GM18907 (cell line): ENCODE results near the gene SMARCA2.

Experiments used
- ATAC-seq: cut with Tn5 transposase; IDR thresholded peaks from one replicate; pipeline ENCODE4 v1.9.1; 2021; ENCODE audit warnings: mild to moderate bottlenecking, moderate library complexity; ENCODE audit not compliant: unreplicated experiment

Gene SMARCA2

DNA sequence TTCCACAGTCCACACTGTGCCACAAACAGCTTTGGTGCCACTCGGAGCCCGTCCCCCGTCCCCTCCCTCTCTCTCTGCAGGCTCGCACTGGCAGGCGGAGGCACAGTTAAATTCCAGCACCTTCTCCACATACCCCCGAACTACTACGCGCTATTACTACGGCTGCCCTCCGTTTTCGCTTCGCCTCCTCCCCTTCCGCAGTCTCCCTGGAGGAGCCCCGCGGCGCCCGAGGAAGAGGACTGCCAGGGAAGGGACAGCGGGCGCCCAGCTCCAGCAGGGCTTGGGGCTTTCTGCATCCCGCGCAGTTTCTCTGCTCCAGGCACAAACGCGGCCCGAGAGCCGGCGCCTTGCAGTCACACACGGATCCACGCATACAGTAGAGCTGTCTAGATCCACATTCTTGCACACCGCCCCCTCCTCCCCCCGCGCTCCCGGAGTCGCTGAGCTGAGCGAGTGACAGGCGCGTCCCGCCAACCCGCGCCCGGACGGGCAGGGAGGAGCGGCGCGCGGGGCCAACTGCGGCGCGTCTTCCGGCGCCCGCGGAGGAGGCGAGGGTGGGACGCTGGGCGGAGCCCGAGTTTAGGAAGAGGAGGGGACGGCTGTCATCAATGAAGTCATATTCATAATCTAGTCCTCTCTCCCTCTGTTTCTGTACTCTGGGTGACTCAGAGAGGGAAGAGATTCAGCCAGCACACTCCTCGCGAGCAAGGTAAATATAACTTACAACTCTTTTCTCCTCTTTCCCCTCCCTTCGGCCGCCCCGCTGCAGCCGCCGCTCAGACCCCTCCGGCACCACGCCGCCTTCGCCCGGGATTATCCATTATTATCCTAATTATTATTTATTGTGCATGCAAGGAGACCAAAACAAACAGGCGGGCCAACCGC is at the start of gene SMARCA2:
SMARCA2 (plus strand) TSS at position 652 of the 885 bp plus-strand sequence. CDS start 13,676 bp downstream, outside the sequence.
- ATAC-seq: peak; percentile 84

DNA sequence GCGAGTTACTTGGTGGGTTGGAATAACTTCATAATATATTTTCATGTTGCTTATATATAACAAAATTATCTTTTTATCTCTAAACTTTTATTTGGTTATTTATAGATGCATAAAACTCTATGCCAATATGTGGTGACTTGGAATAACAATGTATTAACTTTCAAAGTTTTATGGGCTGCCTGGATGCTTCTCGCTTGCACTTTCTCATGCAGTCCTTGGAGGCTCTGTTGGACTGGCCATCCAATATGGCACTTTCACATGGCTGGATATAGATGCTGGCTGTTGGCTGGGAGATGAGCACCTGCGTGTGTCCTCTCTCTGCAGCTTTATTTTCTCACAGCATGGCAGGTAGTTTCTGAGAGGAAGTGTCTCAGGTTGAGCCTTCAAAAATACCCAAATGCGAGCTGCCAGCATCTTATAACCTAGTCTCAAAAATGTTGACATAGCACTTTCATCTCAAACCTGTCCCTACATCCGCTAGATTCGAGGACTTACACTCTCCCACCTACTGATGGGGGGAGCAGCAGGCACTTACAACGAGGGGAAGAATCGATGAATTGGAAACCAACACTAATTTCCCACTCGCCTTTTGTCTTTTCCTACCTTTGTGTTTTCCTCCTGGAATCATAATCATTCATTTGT is 48.3 kb upstream of the SMARCA2 start:
- ATAC-seq: no peak

DNA sequence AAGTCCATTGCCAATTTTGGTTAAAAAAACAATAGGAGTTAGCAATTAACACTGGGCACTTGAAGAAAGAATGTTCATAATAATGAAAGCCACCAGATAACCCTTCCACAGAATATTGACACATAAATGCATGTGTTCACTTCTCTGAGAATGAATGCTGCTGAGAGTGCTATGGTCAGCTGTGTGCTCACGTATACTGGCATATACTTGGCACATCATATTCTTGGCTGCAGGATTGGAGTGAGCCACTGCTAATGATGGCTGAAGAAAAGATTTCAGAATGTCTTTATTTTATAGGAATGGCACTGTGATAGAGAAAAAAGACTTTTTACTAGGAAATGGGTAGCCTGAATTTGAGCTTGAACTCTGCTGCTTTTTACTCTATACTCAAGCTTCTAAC is 46.0 kb upstream of the SMARCA2 start:
- ATAC-seq: no peak

DNA sequence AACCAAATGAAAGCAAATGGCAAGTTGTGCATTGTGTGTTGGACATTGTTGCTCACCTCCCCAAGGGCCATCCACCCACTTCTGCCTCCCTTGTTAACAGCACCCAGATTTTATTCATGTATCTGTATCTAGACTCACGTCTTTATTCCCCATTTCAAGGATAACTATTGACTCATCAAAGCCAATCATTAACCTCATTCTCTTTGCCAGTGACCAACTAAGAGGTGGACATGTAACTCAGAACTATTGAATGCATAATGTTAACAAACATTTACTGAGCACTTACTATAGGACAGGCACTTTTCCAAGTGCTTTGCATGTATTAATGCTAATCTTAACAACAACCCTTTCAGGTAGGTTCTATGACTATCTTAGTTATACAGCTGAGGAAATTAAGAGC is 45.2 kb upstream of the SMARCA2 start:
- no peak for ATAC-seq

- ATAC-seq: no peak
Measured at GRCh38 chr9:1972672-1973071, 42.5 kb upstream of the SMARCA2 start.

GRCh38 chr9:1977026-1977425 is 38.1 kb upstream of the SMARCA2 start:
- no peak for ATAC-seq

DNA sequence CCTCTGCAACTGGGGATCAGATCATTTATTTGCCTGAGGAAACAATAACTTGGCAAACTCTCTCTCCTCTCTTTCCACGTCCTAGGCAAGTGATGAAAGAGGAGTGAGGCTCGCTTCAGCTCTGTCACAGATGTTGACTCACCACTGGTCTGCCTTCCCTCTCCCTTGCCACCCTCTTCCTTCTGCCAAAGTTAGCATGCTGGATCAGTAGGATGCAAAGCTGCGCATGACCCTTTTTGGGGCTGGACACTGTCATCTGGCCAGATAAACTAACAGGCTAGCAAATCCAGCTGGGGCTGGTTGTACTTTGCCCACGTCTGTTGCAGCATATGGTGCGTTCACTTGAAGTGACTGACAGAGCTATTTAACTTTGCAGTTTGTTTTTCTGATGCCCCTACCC is 36.2 kb upstream of the SMARCA2 start:
- ATAC-seq: no peak

DNA sequence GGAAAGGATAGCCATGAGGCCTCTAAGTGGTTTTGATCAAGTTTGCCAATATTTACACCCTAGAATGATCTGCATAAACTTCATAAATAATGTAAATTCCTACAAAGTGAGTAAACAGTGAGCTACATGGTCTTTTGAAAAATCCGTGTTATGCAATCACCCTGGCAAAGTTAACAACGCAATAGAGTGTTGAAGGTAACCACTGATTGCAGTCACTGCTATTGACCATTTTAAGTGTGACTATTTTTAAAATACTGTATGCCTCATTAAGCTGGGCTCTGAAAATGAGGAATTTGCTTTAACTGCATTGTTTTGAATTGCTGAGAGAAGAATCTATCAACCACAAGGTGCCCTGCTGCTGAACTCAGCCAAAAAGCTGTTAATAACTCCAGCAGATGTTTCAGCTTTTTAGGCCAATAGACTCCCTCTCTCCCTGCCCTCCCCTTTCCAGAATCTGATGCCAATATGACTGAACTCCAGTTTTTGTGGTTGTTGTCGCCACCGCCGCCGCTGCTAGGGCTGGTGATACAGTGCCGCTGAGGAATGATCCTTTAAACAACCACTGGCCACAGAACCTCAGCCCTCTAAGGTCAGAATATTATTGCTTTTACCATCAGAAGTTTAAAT is 35.3 kb upstream of the SMARCA2 start:
- ATAC-seq: no peak

DNA sequence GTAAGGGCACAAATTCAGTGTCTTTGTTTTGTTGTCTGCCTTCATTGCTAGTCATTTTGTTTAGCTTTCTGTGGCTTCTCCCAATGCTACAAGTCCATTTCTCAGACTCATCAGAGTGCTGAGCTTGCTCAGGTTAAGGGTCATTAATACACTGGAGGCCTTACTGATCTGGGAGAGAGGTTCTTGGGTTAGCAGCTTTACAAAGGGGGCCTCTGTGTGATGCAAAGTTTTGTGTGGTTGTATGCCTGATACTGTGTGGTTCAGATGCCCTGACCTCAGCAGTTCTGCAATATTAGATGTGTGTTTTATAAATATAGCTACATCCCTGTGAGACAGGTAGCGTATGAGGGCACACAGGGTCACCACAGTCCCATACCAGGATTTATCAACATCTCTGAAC is 34.8 kb upstream of the SMARCA2 start:
- no peak for ATAC-seq

DNA sequence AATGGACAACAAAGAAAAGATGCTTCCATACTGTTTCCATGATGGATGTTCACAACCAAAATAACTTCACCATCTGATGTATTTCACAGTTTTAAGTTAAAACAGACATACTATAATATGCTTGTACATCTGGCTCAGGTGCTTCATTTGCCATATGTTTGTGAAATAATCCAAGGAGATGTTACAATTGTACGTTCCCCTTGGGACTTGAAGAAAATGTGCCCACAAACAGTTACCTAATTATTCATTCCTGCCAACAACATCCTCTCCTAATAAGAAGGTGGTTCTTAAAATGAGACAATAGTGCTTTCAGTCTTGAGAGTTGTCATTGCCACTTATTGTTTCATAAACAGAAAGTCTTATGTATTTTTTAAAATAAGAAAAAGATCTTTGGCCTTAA is 33.1 kb upstream of the SMARCA2 start:
- ATAC-seq: no peak

- ATAC-seq: no peak
Measured at GRCh38 chr9:1986341-1986740, 28.8 kb upstream of the SMARCA2 start.

DNA sequence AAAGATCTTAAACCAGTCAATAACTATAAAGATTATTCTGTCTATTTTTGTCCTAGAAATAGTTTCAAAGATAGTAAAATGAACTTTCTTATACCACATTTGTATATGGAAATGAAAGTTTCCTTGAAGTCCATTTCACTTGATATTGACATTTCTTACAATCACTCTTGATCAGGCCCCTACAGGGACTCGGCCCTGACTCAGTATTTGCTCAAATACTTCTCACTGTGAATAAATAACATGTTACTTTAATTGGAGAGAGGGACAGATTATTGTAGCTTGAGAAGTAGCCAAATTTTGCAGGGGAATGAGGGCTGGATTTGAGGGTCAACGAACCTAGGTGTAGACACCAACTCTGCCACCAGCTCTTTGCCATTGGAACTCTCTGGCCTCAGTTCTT is 25.6 kb upstream of the SMARCA2 start:
- no peak for ATAC-seq

DNA sequence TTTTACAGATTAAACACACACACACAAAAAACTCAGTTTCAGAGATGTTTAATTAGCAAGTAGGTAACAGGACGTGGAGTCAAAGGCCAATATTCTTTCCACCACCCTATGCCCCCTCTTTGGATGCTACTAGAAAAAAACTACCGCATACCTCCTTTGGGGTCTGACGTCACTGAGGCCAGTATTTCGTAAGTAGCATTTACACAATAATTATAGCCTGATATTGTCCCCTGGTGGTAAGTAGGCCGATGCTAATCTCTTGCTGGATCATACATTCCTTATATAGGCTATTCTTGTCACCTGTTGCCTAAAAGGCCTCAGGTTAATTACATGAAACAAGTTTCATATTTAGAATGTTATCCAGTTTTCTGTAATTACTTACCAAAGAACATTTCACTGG is 21.0 kb upstream of the SMARCA2 start:
- ATAC-seq: no peak

DNA sequence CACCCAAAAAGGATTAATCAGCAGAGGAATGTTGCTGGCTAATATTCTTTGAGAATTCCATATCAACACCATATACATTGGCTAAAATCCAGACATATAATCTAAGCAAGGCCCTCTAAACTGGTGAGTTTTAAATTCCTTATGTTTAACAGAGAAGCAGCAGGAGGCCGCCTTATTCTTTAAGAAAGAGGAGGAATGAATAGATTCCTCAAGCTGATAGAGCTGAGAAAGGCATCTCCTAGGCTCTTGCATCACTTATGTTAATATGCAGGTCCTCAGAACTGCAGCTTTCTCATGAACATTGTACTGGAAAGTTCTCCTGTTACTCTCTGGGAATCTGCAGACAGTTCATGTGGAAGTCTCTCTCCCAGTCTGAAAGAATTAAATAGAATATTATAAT is 20.1 kb upstream of the SMARCA2 start:
- no peak for ATAC-seq

DNA sequence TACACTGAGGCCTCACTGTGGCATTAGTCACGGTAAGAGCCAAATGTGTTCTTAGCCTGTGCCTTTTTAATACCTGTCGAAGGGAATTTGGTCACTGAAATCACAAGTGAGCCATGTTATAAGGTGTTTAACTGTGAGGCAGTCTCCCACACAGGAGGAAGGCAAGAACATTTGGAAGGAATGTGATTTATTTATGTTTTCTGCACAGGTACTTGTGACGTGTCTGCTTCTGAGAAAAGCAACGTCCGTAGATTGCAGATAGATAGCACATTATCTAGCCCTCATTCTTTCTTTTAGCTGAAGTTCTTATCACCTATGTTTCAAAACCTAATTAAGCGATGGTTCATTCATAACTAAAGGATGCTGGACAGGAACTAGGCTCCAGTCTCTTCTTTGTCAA is 19.0 kb upstream of the SMARCA2 start:
- ATAC-seq: no peak

- ATAC-seq: no peak
Measured at GRCh38 chr9:1997646-1998045, 17.5 kb upstream of the SMARCA2 start.

- no peak for ATAC-seq
Measured at GRCh38 chr9:1998111-1998510, 17.0 kb upstream of the SMARCA2 start.

- no peak for ATAC-seq
Measured at GRCh38 chr9:2000314-2000713, 14.8 kb upstream of the SMARCA2 start.

DNA sequence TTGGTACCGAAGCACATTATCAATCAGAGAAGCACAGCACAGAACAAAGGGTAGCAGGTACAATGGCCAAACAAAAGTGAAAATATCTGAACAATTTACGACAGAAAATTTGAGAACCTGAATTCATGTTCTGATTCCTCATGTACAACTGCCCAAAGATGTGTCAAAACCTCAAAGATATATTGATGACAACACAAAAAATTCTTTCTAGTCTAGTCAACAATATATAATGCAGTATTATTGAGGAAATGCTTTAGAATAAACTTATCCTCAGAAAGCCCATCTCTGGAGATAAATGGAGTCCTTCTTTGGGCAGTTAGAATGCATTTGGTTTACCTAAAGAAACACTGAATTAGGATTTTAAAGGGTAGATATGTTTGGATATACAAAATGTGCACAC is 6.8 kb upstream of the SMARCA2 start:
- no peak for ATAC-seq

DNA sequence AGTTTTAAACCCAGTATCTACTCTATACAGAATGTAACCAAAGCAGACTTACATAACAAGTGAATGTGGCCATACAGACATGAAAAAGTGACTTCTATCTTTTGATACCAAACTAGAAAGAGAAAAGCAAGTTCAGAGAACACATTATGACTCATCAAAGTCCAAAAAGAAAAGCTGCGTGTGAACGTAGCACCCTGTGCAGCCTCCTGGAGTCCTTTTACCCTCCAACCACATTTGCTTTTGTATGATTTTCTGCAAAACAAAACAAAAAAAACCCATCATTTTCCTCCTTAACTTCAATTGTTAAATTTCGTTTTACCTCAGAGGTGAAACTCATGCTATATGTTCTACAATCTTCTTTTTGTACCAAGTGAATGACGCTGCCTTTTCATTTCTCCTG is 2.8 kb upstream of the SMARCA2 start:
- peak; percentile 11 for ATAC-seq

DNA sequence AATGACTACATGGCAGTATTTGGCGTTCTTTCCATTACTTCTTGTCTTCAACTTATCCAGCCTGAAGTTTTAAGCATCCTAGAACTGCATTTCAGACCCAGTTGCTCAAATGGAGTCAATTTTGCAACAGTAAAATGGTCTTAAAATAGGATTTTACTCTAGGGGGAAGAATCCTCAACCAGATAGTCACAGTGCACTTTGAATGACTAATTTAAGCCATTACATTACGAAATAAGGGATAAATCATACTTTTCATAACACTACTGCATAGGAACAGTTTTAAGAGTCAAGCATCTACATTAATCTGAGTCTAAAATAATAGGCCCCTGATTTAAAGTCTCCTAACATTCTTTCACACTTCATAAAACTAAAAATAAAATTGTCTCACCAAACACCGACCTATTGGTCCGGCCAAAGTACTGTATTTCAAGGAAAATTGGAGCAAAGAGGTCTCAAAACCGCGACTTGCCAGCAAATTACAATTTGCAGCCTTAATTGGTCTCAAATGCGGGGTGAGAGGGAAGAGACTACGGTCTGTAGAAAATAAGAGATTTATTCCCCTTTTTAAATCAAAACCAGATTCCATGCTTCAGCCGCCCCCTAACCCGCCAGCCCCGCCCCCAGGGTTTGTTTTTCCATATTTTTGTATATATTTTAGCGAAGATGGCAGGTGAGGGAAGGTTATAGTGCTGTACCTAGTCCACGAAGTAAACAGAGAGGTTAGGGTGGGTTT is 1.2 kb upstream of the SMARCA2 start:
- ATAC-seq: no peak
